HCT116 (cell line): Measurements from ENCODE around the gene IQCC. TPM values are rescaled to one million over a fixed set of nuclear protein-coding genes. Genes with fewer than 3 reads are reported as not detected.
A peak's percentile ranks its signal among the peaks of the same experiment; 100 is the strongest.

Source experiments
- ATAC-seq: fragments of 200-7000 bp; cut with Tn5 transposase; 2 replicates; pipeline ENCODE4 v1.9.1; 2020; ENCODE audit warnings: mild to moderate bottlenecking, moderate library complexity
- BruUV-seq: library from RNA; stranded (reverse); fragments of 400-500 nt; replicated peaks from 2 replicates; lab custom pipeline; 2021; lab: Mats Ljungman, UMichigan
- CTCF ChIA-PET: fragments of 300-600 bp; sonication (Branson Sonifier 250); formaldehyde crosslinking; loops from one replicate; lab custom pipeline; 2021; ENCODE audit warnings: antibody characterized with exemption; lab: Charles Lee
- POLR2A ChIA-PET: fragments of 300-600, 350-600 bp; sonication (Branson Sonifier 250); formaldehyde crosslinking; loops from one replicate; lab custom pipeline; 2021; ENCODE audit warnings: antibody characterized with exemption; lab: Charles Lee
- RAD21 ChIA-PET, 2 experiments: fragments of 300-600 bp; sonication (Branson Sonifier 250); formaldehyde crosslinking; loops; one replicate each; lab custom pipeline; 2023; ENCODE audit warnings: low total read pairs in 2 of 2; ENCODE audit not compliant: uncharacterized antibody in 2 of 2, unreplicated experiment in 2 of 2, low non-redundant PET in 1 of 2; lab: Charles Lee
- DNase-seq: peaks from one replicate; pipeline ENCODE4 v3.0.0-alpha.2; 2010; ENCODE audit warnings: low read depth, low spot score
- H2AFZ ChIP-seq: fragments of 200-600 bp; shearing (Covaris generic), sonication (generic); 2 replicates; pipeline ENCODE4 v1.6.1; 2017; ENCODE audit warnings: low read depth, mixed run types, mixed read lengths, antibody characterized with exemption, low read length; ENCODE audit not compliant: poor library complexity, severe bottlenecking
- H3K27ac ChIP-seq: 2 replicates; pipeline ENCODE4 v1.5.1; 2012; ENCODE audit warnings: low read depth, low read length
- H3K27me3 ChIP-seq: fragments of 200-600 bp; sonication (generic); 2 replicates; pipeline ENCODE4 v1.6.1; 2016; ENCODE audit warnings: mixed run types, low read length, mixed read lengths; ENCODE audit not compliant: insufficient read depth
- H3K36me3 ChIP-seq, 2 experiments: fragments of 200-500 bp in 1 of 2; fragments of 200-600 bp in 1 of 2; sonication (Bioruptor generic) in 1 of 2; sonication (generic) in 1 of 2; 2 replicates each; pipeline versions ENCODE4 v1.5.1 to v1.6.1; 2014 to 2016; ENCODE audit warnings: low read length in 2 of 2, inconsistent platforms in 1 of 2, mixed read lengths in 1 of 2, mixed run types in 1 of 2; ENCODE audit not compliant: insufficient read depth in 2 of 2, control insufficient read depth in 1 of 2
- H3K4me1 ChIP-seq, 2 experiments: fragments of 200-600 bp in 1 of 2; sonication (generic) in 1 of 2; 2 replicates each; pipeline versions ENCODE4 v1.5.1 to v1.6.1; 2012 to 2017; ENCODE audit warnings: low read length in 2 of 2, inconsistent platforms in 1 of 2, mild to moderate bottlenecking in 1 of 2, mixed read lengths in 1 of 2, mixed run types in 1 of 2, moderate library complexity in 1 of 2; ENCODE audit not compliant: insufficient read depth in 2 of 2, control insufficient read depth in 1 of 2
- H3K4me2 ChIP-seq: fragments of 200-600 bp; sonication (generic); 2 replicates; pipeline ENCODE4 v1.6.1; 2017; ENCODE audit warnings: mixed run types, low read length, mixed read lengths
- H3K4me3 ChIP-seq, 2 experiments: fragments of 200-600 bp in 1 of 2; sonication (generic) in 1 of 2; replicated peaks in 1 of 2; 2 replicates each; pipeline ENCODE4 v1.5.1; 2011 to 2016; ENCODE audit warnings: low read length in 2 of 2, control low read depth in 1 of 2, low read depth in 1 of 2, mild to moderate bottlenecking in 1 of 2, mixed read lengths in 1 of 2, mixed run types in 1 of 2
- H3K79me2 ChIP-seq: fragments of 200-600 bp; sonication (generic); 2 replicates; pipeline ENCODE4 v1.6.1; 2017; ENCODE audit warnings: mild to moderate bottlenecking, mixed run types, low read length, moderate library complexity, mixed read lengths; ENCODE audit not compliant: insufficient read depth
- H3K9ac ChIP-seq: fragments of 200-600 bp; sonication (generic); 2 replicates; pipeline ENCODE4 v1.6.1; 2016; ENCODE audit warnings: low read length, mixed read lengths
- H3K9me2 ChIP-seq: fragments of 200-600 bp; sonication (generic), shearing (Covaris generic); 2 replicates; pipeline ENCODE4 v1.6.1; 2017; ENCODE audit warnings: mixed run types, mild to moderate bottlenecking, moderate library complexity; ENCODE audit not compliant: insufficient read depth
- H3K9me3 ChIP-seq, 2 experiments: fragments of 200-500 bp in 1 of 2; fragments of 200-600 bp in 1 of 2; sonication (Bioruptor generic) in 1 of 2; sonication (generic) in 1 of 2; 2 replicates each; pipeline ENCODE4 v1.6.1; 2014 to 2017; ENCODE audit warnings: low read length in 2 of 2, mixed read lengths in 2 of 2, inconsistent platforms in 1 of 2, low read depth in 1 of 2, mild to moderate bottlenecking in 1 of 2, mixed run types in 1 of 2, moderate library complexity in 1 of 2; ENCODE audit not compliant: control insufficient read depth in 1 of 2, insufficient read depth in 1 of 2
- H4K20me1 ChIP-seq: fragments of 200-600 bp; sonication (generic), shearing (Covaris generic); 2 replicates; pipeline ENCODE4 v1.6.1; 2017; ENCODE audit warnings: mixed run types, mild to moderate bottlenecking, moderate library complexity; ENCODE audit not compliant: insufficient read depth
- ATF3 ChIP-seq: IDR thresholded peaks from 2 replicates; pipeline ENCODE4 v1.6.1; 2012
- CBX3 ChIP-seq: IDR thresholded peaks from 2 replicates; pipeline ENCODE4 v1.6.1; 2012; ENCODE audit warnings: low read depth
- CEBPB ChIP-seq: IDR thresholded peaks from 2 replicates; pipeline ENCODE4 v1.6.1; 2012; ENCODE audit warnings: low read depth
- CTCF ChIP-seq, 3 experiments: fragments of 200-600 bp in 1 of 3; sonication (generic) in 1 of 3; IDR thresholded peaks in 2 of 3; conservative IDR thresholded peaks in 1 of 3; 2 replicates each; pipeline ENCODE4 v1.5.1; 2012 to 2017; ENCODE audit warnings: low read depth in 2 of 3, low read length in 2 of 3, antibody characterized with exemption in 1 of 3, borderline replicate concordance in 1 of 3, control low read depth in 1 of 3, mild to moderate bottlenecking in 1 of 3, mixed read lengths in 1 of 3, mixed run types in 1 of 3, moderate library complexity in 1 of 3; ENCODE audit not compliant: insufficient read depth in 1 of 3
- EGR1 ChIP-seq: IDR thresholded peaks from 2 replicates; pipeline ENCODE4 v1.6.1; 2012; ENCODE audit warnings: low read depth
- ELF1 ChIP-seq: IDR thresholded peaks from 2 replicates; pipeline ENCODE4 v1.6.1; 2012; ENCODE audit warnings: low read depth, borderline replicate concordance
- EZH2 ChIP-seq: fragments of 200-600 bp; sonication (generic); IDR thresholded peaks from 2 replicates; pipeline ENCODE4 v1.6.1; 2017; ENCODE audit warnings: antibody characterized with exemption, mixed run types
- EZH2phosphoT487 ChIP-seq: fragments of 200-600 bp; IDR thresholded peaks from 2 replicates; pipeline ENCODE4 v1.6.1; 2018; ENCODE audit warnings: antibody characterized with exemption, borderline replicate concordance
- JUND ChIP-seq: IDR thresholded peaks from 2 replicates; pipeline ENCODE4 v1.6.1; 2012
- MAX ChIP-seq: IDR thresholded peaks from 2 replicates; pipeline ENCODE4 v1.6.1; 2012
- POLR2A ChIP-seq: IDR thresholded peaks from 2 replicates; pipeline ENCODE4 v1.7.0; 2011; ENCODE audit warnings: borderline replicate concordance; ENCODE audit not compliant: insufficient read depth, insufficient read length; ENCODE audit errors: extremely low read depth
- RAD21 ChIP-seq: IDR thresholded peaks from 2 replicates; pipeline ENCODE4 v1.6.1; 2012; ENCODE audit warnings: low read depth, mild to moderate bottlenecking
- REST ChIP-seq: IDR thresholded peaks from 2 replicates; pipeline ENCODE4 v1.6.1; 2012; ENCODE audit warnings: low read depth
- SIN3A ChIP-seq: IDR thresholded peaks from 2 replicates; pipeline ENCODE4 v1.6.1; 2012; ENCODE audit warnings: low read depth
- SP1 ChIP-seq: IDR thresholded peaks from 2 replicates; pipeline ENCODE4 v1.6.1; 2012; ENCODE audit warnings: low read depth
- TCF7L2 ChIP-seq: IDR thresholded peaks from 2 replicates; pipeline ENCODE4 v1.7.0; 2011; ENCODE audit warnings: borderline replicate concordance, inconsistent platforms; ENCODE audit not compliant: insufficient read depth, insufficient read length; ENCODE audit errors: extremely low read depth
- YY1 ChIP-seq: IDR thresholded peaks from 2 replicates; pipeline ENCODE4 v1.6.1; 2011; ENCODE audit warnings: low read length, low read depth, moderate library complexity, mild to moderate bottlenecking; ENCODE audit not compliant: insufficient replicate concordance; ENCODE audit errors: extremely low read depth
- ZBTB33 ChIP-seq: IDR thresholded peaks from 2 replicates; pipeline ENCODE4 v1.6.1; 2011; ENCODE audit warnings: mild to moderate bottlenecking, low read length, moderate library complexity; ENCODE audit not compliant: insufficient replicate concordance; ENCODE audit errors: extremely low read depth
- ZNF274 ChIP-seq: fragments of 200-500 bp; sonication (Bioruptor generic); IDR thresholded peaks from 2 replicates; pipeline ENCODE4 v1.6.1; 2014; ENCODE audit warnings: mild to moderate bottlenecking, low read depth, low read length, inconsistent platforms
- intact Hi-C: fragments of 100-400 bp; cut with micrococcal nuclease; formaldehyde crosslinking; loops from 2 replicates; pipeline ENCODE4 v1.10.0; 2022
- total RNA-seq: library from RNA; stranded (reverse); gene quantifications from one replicate; pipeline ENCODE4 v1.2.1, GENCODE V29; 2021; ENCODE audit not compliant: unreplicated experiment

IQCC gene
- total RNA-seq, 1 experiment from 2014 or later, result 4.7 TPM

- Histone ChIP-seq H3K27me3 (no peaks in the 10 kb centered on the region), H3K4me1 (peaks cover 6 to 25% of the 10 kb centered on the region in 2 experiments; a peak in 2 of 4 replicates), H3K9me3 (no peaks in the 10 kb centered on the region), H3K36me3 (peaks cover 0 to 11% of the 10 kb centered on the region in 2 experiments; a peak in 1 of 4 replicates), H3K4me3 (no peak overlapping the region), H3K4me2 (0 out of 2 replicates have a peak overlapping the region, but pooled peaks have one; percentile 15), H3K9ac (no peak overlapping the region), H3K79me2 (peaks cover 19% of the 10 kb centered on the region; the same call in 1 of the 2 replicates), H4K20me1 (no peaks in the 10 kb centered on the region), H3K9me2 (no peaks in the 10 kb centered on the region), H3K27ac (no peak overlapping the region), H2AFZ (no peak overlapping the region)
- DNase-seq (no peak), ATAC-seq (no peak)
- intact Hi-C loops, result no loop called here
- ChIA-PET POLR2A (no interaction called here), CTCF (no interaction called here), RAD21 (no interaction called here)
- no peak for TF ChIP-seq REST
- TF ChIP-seq ZNF274, result no peak
- TF ChIP-seq POLR2A, result no peak
- TF ChIP-seq CTCF (IDR thresholded peaks at IDR 0.05 in 2 of 3, conservative IDR thresholded peaks at IDR 0.05 in 1 of 3; ENCODE audit: borderline replicate concordance in 1 of 3, insufficient read depth in 1 of 3, low read depth in 2 of 3, low read length in 2 of 3), result no peak
- TF ChIP-seq EZH2phosphoT487, result no peak
- no peak for TF ChIP-seq RAD21
- no peak for TF ChIP-seq EGR1
- no peak for TF ChIP-seq JUND
- no peak for TF ChIP-seq YY1
- TF ChIP-seq CBX3, result no peak
- no peak for TF ChIP-seq TCF7L2
- TF ChIP-seq SP1, result no peak
- no peak for TF ChIP-seq SIN3A
- no peak for TF ChIP-seq MAX
- TF ChIP-seq EZH2, result no peak
- TF ChIP-seq ZBTB33, result no peak
- no peak for TF ChIP-seq ELF1
- TF ChIP-seq CEBPB, result no peak
- TF ChIP-seq ATF3, result no peak
- BruUV-seq, result no TSS peak
Observed at GRCh38 chr1:32208469-32208868, 3.0 kb downstream of the IQCC start.
